Prostate gland (tissue), 2 donors: ENCODE measurements around the gene GPR180.

ENCODE experiments used
- CTCF ChIP-seq, 4 experiments: fragments of 200-600 bp in 2 of 4; fragments of 450-650 bp in 2 of 4; sonication (generic) in 2 of 4; IDR thresholded peaks; 1 replicate in 3 of 4; 2 replicates in 1 of 4; pipeline ENCODE4 v1.5.1; 2016 to 2019; ENCODE audit warnings: antibody characterized with exemption in 4 of 4, mild to moderate bottlenecking in 2 of 4, moderate library complexity in 2 of 4
- POLR2AphosphoS5 ChIP-seq: sonication (generic); formaldehyde crosslinking; IDR thresholded peaks from one replicate; pipeline ENCODE4 v1.6.1; 2017; ENCODE audit warnings: antibody characterized with exemption

- TF ChIP-seq CTCF (IDR thresholded peaks at IDR 0.05) (no peak), POLR2AphosphoS5 (peak; percentile 94)
Observed at GRCh38 chr13:94601446-94602431, at the start of gene GPR180.
